Activated CD8-positive, alpha-beta T cell treated with anti-CD3 and anti-CD28 coated beads for 36 hours (primary cell): ENCODE results near the gene GPATCH3. TPM values are rescaled to one million over a fixed set of nuclear protein-coding genes. Genes with fewer than 3 reads are reported as not detected.

Source experiments
- ATAC-seq: fragments of 200-7000 bp; cut with Tn5 transposase; one replicate; pipeline ENCODE4 v1.10.0; 2021; ENCODE audit warnings: mild to moderate bottlenecking, moderate library complexity
- CTCF ChIA-PET: fragments of 350-600 bp; sonication (Branson Sonifier 250); formaldehyde crosslinking; loops from one replicate; lab custom pipeline; 2021; ENCODE audit warnings: antibody characterized with exemption; lab: Charles Lee
- POLR2A ChIA-PET: fragments of 350-600 bp; sonication (Branson Sonifier 250); formaldehyde crosslinking; loops from one replicate; lab custom pipeline; 2021; ENCODE audit warnings: antibody characterized with exemption; lab: Charles Lee
- DNase-seq: peaks from one replicate; pipeline ENCODE4 v3.0.0-alpha.2; 2020
- H3K27ac Mint-ChIP-seq: one replicate; pipeline ENCODE4 v1.8.0; 2021; ENCODE audit warnings: mild to moderate bottlenecking, mixed read lengths
- H3K27me3 Mint-ChIP-seq: one replicate; pipeline ENCODE4 v1.8.0; 2021; ENCODE audit warnings: mixed read lengths
- H3K36me3 Mint-ChIP-seq: one replicate; pipeline ENCODE4 v1.8.0; 2021; ENCODE audit warnings: low read depth, mixed read lengths
- H3K4me1 Mint-ChIP-seq: one replicate; pipeline ENCODE4 v1.8.0; 2021; ENCODE audit warnings: low read depth, mixed read lengths
- H3K4me3 Mint-ChIP-seq: one replicate; pipeline ENCODE4 v1.8.0; 2021; ENCODE audit warnings: mild to moderate bottlenecking, moderate library complexity, mixed read lengths
- H3K9me3 Mint-ChIP-seq: one replicate; pipeline ENCODE4 v1.8.0; 2021; ENCODE audit warnings: mixed read lengths
- intact Hi-C: fragments of 100-400 bp; cut with micrococcal nuclease; formaldehyde crosslinking; loops from one replicate; pipeline ENCODE4 v1.10.0; 2022
- total RNA-seq, 2 experiments: library from RNA; stranded (reverse); gene quantifications; one replicate each; pipeline ENCODE4 v1.2.3, GENCODE V29; 2021
- TF ChIP-seq, protein P1 (sequence below): fragments of 200-600 bp; IDR thresholded peaks from one replicate; pipeline ENCODE4 v1.8.0; 2022; ENCODE audit warnings: antibody characterized with exemption, mild to moderate bottlenecking

The GPATCH3 gene
- total RNA-seq, 2 experiments from 2014 or later = 8.7 to 9.6 TPM

DNA sequence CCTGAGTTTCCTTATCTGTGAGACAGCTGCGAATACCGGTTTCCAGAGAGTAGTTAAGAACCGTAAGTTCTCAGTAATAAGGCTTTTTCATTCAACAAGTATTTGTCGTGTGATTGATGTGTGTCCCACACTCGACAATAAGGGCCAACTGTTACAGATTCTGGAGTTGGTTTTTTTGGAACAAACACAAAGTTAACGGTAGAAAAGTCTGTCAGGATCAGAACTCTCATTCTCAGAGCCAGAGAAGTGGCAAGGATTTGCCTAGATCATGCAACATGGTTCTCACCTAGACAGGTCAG is 22.1 kb upstream of the GPATCH3 start:
- ATAC-seq = no peak
- Mint-ChIP-seq H3K4me1 (peaks cover 42% of the 10 kb centered on the region), H3K4me3 (peak overlapping the region; percentile 93), H3K27ac (peak overlapping the region; percentile 98), H3K9me3 (no peaks in the 10 kb centered on the region), H3K36me3 (peaks cover 33% of the 10 kb centered on the region), H3K27me3 (no peaks in the 10 kb centered on the region)
- intact Hi-C loops = no loop called here
- ChIA-PET CTCF (interaction anchor here (1.2 kb wide), 1 partner anchor 124 kb away, joined by 6 read pairs; no protein-coding TSS in a partner anchor), POLR2A (interaction anchor here (1.0 to 3.3 kb wide), 4 partner anchors 14 to 168 kb away, joined by 3 to 31 read pairs (median 4); partner anchors contain the start of gene GPATCH3)
- no peak for DNase-seq
- TF ChIP-seq, protein P1, sequence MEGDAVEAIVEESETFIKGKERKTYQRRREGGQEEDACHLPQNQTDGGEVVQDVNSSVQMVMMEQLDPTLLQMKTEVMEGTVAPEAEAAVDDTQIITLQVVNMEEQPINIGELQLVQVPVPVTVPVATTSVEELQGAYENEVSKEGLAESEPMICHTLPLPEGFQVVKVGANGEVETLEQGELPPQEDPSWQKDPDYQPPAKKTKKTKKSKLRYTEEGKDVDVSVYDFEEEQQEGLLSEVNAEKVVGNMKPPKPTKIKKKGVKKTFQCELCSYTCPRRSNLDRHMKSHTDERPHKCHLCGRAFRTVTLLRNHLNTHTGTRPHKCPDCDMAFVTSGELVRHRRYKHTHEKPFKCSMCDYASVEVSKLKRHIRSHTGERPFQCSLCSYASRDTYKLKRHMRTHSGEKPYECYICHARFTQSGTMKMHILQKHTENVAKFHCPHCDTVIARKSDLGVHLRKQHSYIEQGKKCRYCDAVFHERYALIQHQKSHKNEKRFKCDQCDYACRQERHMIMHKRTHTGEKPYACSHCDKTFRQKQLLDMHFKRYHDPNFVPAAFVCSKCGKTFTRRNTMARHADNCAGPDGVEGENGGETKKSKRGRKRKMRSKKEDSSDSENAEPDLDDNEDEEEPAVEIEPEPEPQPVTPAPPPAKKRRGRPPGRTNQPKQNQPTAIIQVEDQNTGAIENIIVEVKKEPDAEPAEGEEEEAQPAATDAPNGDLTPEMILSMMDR = no peak

DNA sequence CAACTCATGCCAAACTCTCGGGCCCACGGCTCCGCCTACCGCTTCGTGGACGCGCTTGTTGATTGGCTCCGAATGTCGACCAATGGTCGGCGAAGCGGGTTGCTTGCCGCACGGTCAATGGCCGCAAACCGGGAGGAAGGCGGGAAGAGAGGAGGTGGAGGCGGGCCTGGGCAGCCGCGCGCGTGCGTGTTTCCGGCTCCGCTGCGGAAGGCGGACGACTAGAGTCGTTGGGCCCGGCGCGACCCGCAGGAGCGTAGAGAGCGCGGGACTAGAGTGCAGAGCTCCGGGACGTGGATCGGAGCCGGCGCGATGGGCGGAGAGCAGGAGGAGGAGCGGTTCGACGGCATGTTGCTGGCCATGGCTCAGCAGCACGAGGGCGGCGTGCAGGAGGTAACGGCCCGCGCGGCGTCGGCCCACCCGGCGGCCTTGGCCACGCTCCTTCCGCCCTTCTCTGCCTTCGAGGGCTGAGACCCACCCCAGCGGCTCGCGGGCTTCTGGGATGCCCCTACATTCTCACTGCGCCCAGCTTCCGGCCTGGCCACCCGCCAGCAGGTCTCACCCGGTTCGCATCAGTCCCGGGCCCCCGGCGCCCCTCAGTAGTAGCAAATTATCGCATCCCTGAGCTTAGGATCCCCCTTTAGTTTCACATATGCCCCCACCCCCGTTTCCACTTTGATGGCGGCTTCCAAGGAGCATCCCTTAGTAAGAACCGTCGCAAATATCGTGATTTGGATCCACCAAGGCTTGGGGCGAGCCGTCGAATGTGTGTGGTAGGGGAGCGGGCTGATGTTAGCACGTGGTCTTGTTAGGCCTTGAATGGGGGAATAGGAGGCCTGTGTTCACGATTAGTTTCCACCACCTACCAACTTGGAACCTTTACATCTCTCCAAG is 21.5 kb upstream of the GPATCH3 start, which contains the start of gene NUDC:
Gene NUDC, plus strand, starts transcription at position 204 of the 891 bp plus-strand sequence. Its CDS starts 106 bp downstream, at position 310.
- peak within 1 kb of the TSS; percentile 98 for H3K27ac Mint-ChIP-seq
- peak within 1 kb of the TSS; percentile 93 for H3K4me3 Mint-ChIP-seq
- H3K36me3 Mint-ChIP-seq = peaks cover 30% of the 10 kb centered on the region
- H3K9me3 Mint-ChIP-seq = no peaks in the 10 kb centered on the region
- CTCF ChIA-PET = interaction anchor here (0.6 to 1.3 kb wide), 5 partner anchors 31 to 124 kb away, joined by 3 to 6 read pairs (median 3); partner anchors contain the start of gene GPN2
- TF ChIP-seq, protein P1 = no peak
- DNase-seq (peak; percentile 98), ATAC-seq (peak; percentile 96)
- H3K4me1 Mint-ChIP-seq = peaks cover 39% of the 10 kb centered on the region
- POLR2A ChIA-PET = interaction anchor here (1.0 to 3.3 kb wide), 5 partner anchors 13 to 167 kb away, joined by 3 to 31 read pairs (median 5); partner anchors contain the start of genes GPATCH3 and GPN2
- intact Hi-C loops = no loop called here
- H3K27me3 Mint-ChIP-seq = no peaks in the 10 kb centered on the region

DNA sequence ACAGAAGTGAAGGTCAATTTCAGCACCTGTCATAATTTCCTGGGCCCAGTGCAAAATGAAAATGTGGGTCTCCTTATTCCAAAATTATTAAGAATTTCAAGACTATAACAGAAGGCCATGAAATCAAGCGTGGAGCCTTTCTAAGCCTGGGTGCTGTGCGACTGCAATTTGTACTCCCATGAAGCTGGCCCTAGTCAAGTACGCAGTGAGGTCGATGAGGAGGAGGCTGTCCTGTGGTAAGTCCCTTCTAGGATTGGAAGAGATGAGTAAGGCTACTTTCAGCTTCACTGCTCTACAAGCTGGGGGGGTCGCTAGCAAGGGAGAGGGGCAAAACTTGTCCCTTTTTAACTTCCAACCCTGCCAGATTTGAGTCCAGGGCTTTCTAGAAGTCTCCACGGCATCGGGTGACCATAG is 20.9 kb upstream of the GPATCH3 start:
- ChIA-PET POLR2A (interaction anchor here (1.2 to 3.3 kb wide), 4 partner anchors 8 to 56 kb away, joined by 4 to 31 read pairs (median 8); partner anchors contain the start of genes GPATCH3 and GPN2), CTCF (interaction anchor here (0.6 to 1.3 kb wide), 7 partner anchors 31 to 125 kb away, joined by 3 to 6 read pairs (median 3); partner anchors contain the start of gene GPN2)
- no peak for DNase-seq
- intact Hi-C loops = no loop called here
- no peaks in the 10 kb centered on the region for H3K27me3 Mint-ChIP-seq
- peak overlapping the region; percentile 98 for H3K27ac Mint-ChIP-seq
- peak overlapping the region; percentile 93 for H3K4me3 Mint-ChIP-seq
- no peaks in the 10 kb centered on the region for H3K9me3 Mint-ChIP-seq
- peak; percentile 68 for ATAC-seq
- H3K36me3 Mint-ChIP-seq = peaks cover 26% of the 10 kb centered on the region
- peaks cover 37% of the 10 kb centered on the region for H3K4me1 Mint-ChIP-seq
- TF ChIP-seq, protein P1 = no peak

DNA sequence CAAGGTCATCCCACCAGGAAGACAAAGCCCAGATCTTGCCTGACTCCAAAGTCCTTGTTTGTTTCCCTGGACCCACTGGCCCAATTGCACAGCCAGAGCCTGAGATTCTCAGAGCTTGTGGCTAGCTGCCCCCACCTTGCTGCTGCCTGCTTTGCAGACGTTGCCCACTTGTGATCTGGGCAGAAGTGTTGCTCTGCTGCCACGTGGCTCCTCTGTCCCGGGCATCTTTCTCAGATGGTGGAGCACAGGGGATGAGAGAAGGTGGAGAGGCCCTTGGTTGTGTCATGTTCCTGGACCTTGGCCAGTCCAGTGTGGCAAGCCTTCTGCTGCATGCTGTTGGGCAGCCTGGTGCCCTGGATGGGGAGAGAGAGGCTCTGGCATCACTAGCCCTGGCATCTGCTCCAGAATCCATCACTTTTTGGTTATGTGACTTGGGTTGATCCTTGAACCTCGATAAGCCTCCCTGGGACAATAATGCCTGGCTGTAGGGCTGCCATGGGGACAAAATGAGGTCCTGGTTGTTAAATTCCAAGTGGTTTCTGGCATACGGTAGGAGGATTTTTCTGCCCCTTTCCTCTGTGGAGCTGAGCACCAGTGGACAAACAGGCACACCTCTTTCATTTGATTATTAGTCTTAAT is 15.1 kb upstream of the GPATCH3 start:
- ChIA-PET CTCF (no interaction called here), POLR2A (interaction anchor here (1.2 kb wide), 1 partner anchor 25 kb away, joined by 3 read pairs; the partner anchor contains the start of gene GPN2)
- H3K36me3 Mint-ChIP-seq = no peaks in the 10 kb centered on the region

More for the DNA sequence above, 15.1 kb upstream of the GPATCH3 start:
- no peak overlapping the region for H3K4me3 Mint-ChIP-seq
- no peak overlapping the region for H3K27ac Mint-ChIP-seq
- H3K27me3 Mint-ChIP-seq = no peaks in the 10 kb centered on the region
- no peak for ATAC-seq
- no peak for DNase-seq
- H3K9me3 Mint-ChIP-seq = no peaks in the 10 kb centered on the region
- intact Hi-C loops = no loop called here
- peaks cover 3% of the 10 kb centered on the region for H3K4me1 Mint-ChIP-seq
- TF ChIP-seq, protein P1 = no peak
